Central memory CD8-positive, alpha-beta T cell (primary cell): ENCODE results near the gene PSD4.
A peak's percentile ranks its signal among the peaks of the same experiment; 100 is the strongest.

Experiments used
- ATAC-seq: fragments of 150-1000 bp; cut with Tn5 transposase; replicated peaks from 2 replicates; pipeline ENCODE4 v1.10.0; 2022; ENCODE audit warnings: mild to moderate bottlenecking, moderate FRiP score, moderate number of reproducible peaks; ENCODE audit not compliant: poor library complexity, severe bottlenecking; ENCODE audit errors: extremely low read depth
- DNase-seq, 2 donors: peaks; one replicate each; pipeline ENCODE4 v3.0.0; 2021; ENCODE audit warnings: low spot score in 2 of 2
- H3K27ac Mint-ChIP-seq: one replicate; pipeline ENCODE4 v1.8.0; 2022; ENCODE audit warnings: low read depth, mild to moderate bottlenecking, moderate library complexity, mixed read lengths
- H3K27me3 Mint-ChIP-seq: one replicate; pipeline ENCODE4 v1.8.0; 2022; ENCODE audit warnings: mixed read lengths
- H3K36me3 Mint-ChIP-seq: one replicate; pipeline ENCODE4 v1.8.0; 2022; ENCODE audit warnings: mild to moderate bottlenecking, moderate library complexity, mixed read lengths; ENCODE audit not compliant: insufficient read depth
- H3K4me1 Mint-ChIP-seq: one replicate; pipeline ENCODE4 v1.8.0; 2022; ENCODE audit warnings: mixed read lengths
- H3K4me3 Mint-ChIP-seq: one replicate; pipeline ENCODE4 v1.8.0; 2022; ENCODE audit warnings: mild to moderate bottlenecking, moderate library complexity, mixed read lengths
- H3K9me3 Mint-ChIP-seq: one replicate; pipeline ENCODE4 v1.8.0; 2022; ENCODE audit warnings: mixed read lengths

The PSD4 gene

DNA sequence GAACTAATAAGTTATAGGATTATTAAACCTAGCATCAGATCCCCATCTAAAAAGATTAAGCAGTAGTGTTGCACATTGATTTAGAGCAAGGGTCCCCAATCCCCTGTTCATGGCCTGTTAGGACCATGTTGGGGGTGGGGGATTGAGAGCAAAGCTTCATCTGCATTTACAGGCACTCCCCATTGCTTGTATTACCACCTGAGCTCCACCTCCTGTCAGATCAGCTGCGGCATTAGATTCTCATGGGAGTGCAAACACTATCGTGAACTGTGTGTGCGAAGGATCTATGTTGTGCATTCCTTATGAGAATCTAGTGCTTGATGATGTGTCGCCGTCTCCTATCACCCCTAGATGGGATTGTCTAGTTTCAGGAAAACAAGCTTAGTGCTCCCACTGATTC lies 18.4 kb upstream of the PSD4 start:
- H3K27me3 Mint-ChIP-seq = no peaks in the 10 kb centered on the region
- no peak for DNase-seq

DNA sequence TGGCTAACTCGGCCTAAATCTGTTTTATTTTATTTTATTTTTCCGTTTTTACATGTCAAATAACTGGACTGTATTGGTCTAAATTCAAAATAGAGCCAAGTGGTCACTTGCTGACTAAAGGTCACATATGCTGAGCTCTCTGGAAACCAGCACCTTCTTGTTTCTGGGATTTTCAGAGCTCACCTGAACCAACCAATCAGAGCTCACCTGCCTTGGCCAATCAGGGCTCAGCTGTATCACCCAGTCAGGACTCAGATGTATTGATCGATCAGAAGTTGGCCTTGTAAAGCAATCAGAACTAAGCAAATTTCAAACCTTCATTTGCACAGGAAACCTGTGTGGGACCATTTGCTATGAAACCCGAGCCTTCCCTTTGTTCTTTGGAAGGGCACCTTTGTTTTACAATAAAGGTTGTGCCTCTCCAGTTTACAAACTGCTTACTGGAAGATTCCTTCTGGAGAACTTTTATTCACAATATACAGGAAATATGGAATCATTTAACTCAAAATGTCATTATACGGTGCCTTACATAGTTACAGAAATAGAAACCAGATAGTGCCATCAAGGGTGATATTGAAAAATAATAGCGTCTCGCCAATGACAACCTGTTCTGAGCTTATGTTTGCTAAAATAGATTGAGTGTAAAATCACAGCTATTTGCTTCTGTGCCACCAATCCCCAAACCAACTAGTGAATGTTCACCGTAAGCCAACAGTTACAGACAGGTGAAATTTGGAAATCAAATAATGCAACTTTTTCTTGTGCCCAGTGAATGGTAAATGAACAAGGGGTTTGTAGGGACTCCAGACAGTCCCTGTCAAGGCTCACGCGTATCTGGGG lies 17.3 kb upstream of the PSD4 start:
- ATAC-seq (no peak), DNase-seq (no peak)
- H3K4me1 Mint-ChIP-seq = peaks cover 23% of the 10 kb centered on the region
- H3K4me3 Mint-ChIP-seq = peak overlapping the region; percentile 66
- no peaks in the 10 kb centered on the region for H3K27me3 Mint-ChIP-seq
- peaks cover 2% of the 10 kb centered on the region for H3K36me3 Mint-ChIP-seq
- H3K27ac Mint-ChIP-seq = no peak overlapping the region
- H3K9me3 Mint-ChIP-seq = no peaks in the 10 kb centered on the region

More for the DNA sequence above, 18.4 kb upstream of the PSD4 start:
- Mint-ChIP-seq H3K27ac (no peak overlapping the region), H3K4me3 (no peak overlapping the region), H3K4me1 (peaks cover 23% of the 10 kb centered on the region), H3K9me3 (no peaks in the 10 kb centered on the region), H3K36me3 (peaks cover 2% of the 10 kb centered on the region)
- no peak for ATAC-seq

DNA sequence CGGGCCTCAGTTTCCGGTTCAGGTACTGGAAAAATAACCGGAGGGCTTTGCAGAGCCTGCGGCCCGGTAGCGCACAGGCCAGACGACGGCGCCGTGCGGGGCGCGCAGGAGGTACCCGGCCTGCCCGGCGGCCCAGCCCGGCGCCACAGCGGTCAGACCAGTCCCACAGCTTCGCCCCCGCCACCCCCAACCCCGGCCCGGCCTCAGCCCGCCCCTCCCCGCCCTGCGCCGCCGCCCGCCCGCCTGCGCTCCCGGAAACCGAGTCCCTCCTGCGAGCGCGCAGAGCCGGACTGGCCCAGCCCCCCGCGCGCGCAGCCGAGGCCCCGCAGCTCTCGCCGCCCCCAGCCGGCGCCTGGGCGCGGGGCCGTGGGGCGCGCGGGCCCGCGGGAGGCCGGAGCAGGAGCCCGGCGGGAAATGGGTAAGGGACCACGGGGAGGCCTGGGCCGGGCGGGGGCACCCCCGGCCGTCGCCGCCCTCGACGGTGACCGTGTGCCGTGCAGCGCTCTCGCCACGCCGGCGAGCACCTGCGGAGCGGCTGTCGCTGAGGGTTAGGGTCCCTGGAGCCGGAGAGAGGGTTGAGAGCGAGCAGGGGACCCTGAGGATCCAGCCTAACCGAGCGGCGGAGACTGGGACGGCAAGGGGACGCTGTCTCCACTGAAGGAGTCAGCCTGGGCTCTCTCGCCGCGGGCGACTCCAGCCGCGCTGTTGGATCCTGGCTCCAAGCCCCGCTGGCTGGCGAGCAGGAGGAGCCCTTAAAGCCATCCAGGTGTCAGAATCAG lies 16.5 kb upstream of the PSD4 start:
- Mint-ChIP-seq H3K27ac (no peak overlapping the region), H3K27me3 (no peaks in the 10 kb centered on the region), H3K4me3 (peak overlapping the region; percentile 81), H3K36me3 (peaks cover 2% of the 10 kb centered on the region), H3K9me3 (no peaks in the 10 kb centered on the region), H3K4me1 (peaks cover 23% of the 10 kb centered on the region)
- no peak for DNase-seq
- peak; percentile 84 for ATAC-seq

DNA sequence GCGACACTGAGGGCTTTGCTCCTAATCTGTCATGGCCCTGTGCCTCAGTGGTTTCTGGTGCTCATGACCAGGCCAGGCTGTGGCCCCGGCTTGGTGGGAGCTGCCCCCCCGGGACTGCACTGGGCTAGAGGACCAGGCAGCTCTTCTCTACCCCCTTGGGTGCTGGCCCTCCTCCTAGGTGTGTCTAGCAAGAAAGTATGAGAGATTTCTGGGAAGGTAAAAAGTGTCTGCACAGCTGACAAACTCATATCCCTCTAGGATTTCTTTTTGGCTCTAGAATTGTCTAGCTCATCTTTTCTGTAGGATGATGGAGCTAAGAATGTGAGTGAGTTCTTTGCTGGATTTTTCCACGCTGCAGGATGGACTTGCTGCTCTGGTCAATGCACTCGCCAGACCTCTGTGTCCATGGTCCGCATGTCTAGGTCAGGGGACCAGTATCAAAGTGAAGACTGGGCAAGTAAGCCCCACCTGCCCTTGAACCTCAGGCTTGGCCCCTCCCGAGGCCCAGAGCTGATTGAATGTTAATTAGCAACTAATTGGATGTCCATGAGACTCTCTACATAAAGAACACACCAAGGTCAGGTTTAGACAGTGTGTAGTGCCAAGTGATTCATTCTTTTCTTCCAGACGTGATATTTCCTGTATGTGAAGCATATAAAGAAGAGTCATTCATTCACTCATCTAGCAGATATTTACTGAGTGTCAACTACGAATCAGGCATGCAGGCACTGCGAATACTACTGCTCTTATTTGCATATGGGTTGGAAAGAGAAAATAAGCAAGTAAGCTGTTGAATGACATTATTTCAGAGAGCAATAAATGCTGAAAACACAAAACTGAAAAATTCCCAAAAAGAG lies 15.6 kb upstream of the PSD4 start:
- Mint-ChIP-seq H3K4me3 (peak overlapping the region; percentile 81), H3K27me3 (no peaks in the 10 kb centered on the region), H3K4me1 (peaks cover 30% of the 10 kb centered on the region), H3K27ac (peak overlapping the region; percentile 49), H3K9me3 (no peaks in the 10 kb centered on the region), H3K36me3 (peaks cover 2% of the 10 kb centered on the region)
- DNase-seq (no peak), ATAC-seq (no peak)

DNA sequence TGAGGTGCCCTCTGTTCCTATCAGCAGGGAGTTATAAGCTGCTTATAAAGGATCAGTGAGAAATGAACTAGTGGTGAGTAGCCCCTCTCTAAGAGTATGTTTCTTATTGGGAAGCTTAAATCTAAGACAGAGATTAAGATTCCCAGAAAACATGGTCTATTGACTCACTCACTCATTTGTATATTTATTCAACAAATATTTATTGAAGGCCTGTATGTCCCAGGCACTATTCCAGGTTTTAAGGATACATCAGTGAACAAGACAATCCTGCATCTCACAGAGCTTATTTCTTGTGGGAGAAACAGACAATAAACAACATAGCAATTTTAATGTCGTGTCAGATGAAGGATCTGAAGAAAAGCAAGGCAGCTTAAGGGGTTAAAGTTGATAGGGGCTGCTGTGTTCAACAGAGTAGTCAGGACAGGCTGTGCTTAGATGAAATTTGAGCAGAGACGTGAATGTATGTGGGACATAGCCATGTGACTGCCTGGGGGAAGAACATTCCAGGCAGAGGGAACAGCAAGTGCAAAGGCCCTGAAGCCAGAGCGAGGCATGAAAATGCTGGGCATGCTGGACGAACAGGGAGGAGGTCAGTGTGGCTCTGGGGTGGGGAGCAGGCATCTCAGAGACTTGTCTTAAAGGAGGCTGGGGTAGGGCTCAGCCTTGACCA lies 14.8 kb upstream of the PSD4 start:
- ATAC-seq (no peak), DNase-seq (no peak)
- Mint-ChIP-seq H3K4me3 (no peak overlapping the region), H3K36me3 (peaks cover 2% of the 10 kb centered on the region), H3K27ac (no peak overlapping the region), H3K9me3 (no peaks in the 10 kb centered on the region), H3K27me3 (no peaks in the 10 kb centered on the region), H3K4me1 (peaks cover 33% of the 10 kb centered on the region)

DNA sequence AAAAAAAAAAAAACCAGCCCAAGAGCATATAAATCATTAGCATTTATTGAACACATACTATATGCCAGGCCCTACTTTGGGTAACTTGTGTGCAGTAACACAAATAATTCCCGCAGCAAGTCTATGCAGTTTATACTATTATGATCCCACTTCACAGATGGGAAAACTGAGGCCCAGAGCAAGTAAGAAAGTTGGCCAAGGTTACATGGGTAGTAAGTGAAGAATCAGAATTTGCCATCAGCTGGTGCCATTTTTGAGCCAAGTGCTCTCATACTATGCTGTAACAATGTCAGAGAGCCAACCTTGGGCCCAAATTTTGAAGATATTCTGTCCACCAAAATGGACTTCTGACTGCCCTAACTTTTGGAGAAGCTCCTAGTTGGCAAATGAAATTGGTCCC lies 13.5 kb upstream of the PSD4 start:
- H3K27ac Mint-ChIP-seq = no peak overlapping the region
- peaks cover 43% of the 10 kb centered on the region for H3K4me1 Mint-ChIP-seq
- ATAC-seq (no peak), DNase-seq (no peak)
- H3K9me3 Mint-ChIP-seq = no peaks in the 10 kb centered on the region
- H3K4me3 Mint-ChIP-seq = no peak overlapping the region
- peaks cover 2% of the 10 kb centered on the region for H3K36me3 Mint-ChIP-seq
- H3K27me3 Mint-ChIP-seq = no peaks in the 10 kb centered on the region

DNA sequence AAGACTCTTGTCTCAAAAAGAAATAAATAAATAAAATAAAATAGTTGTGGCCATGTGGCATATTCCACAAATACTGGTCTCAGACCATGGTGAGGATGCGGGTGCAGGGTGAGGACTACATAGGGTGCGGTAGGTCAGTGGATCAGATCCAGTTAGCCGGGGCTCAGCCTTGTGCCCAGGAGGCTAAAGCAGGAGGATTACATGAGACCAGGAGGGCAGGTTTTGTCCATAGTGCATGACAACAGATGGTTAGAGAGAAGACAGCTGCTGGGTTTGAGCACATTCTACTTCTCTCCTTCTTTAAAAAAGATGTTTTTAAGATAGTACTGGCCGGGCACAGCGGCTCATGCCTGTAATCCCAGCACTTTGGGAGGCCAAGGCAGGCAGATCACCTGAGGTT lies 12.8 kb upstream of the PSD4 start:
- H3K4me1 Mint-ChIP-seq = peaks cover 43% of the 10 kb centered on the region
- ATAC-seq (no peak), DNase-seq (no peak)
- no peak overlapping the region for H3K27ac Mint-ChIP-seq
- H3K9me3 Mint-ChIP-seq = no peaks in the 10 kb centered on the region
- peaks cover 2% of the 10 kb centered on the region for H3K36me3 Mint-ChIP-seq
- no peak overlapping the region for H3K4me3 Mint-ChIP-seq
- H3K27me3 Mint-ChIP-seq = no peaks in the 10 kb centered on the region

DNA sequence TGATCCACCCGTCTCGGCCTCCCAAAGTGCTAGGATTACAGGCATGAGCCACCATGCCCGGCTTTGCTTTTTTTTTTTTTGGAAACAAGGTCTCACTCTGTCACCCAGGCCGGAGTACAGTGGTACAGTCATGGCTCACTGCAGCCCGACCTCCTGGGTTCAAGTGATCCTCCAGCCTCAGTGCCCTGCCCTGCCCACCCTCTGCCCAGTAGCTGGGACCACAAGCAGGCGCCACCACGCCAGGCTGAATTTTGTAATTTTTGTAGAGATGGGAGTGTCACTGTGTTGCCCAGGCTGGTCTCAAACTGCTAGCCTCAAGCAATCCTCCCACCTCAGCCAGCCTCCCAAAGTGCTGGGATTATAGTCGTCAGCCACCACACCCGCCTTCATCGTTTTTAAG lies 11.6 kb upstream of the PSD4 start:
- H3K36me3 Mint-ChIP-seq = peaks cover 2% of the 10 kb centered on the region
- no peak overlapping the region for H3K4me3 Mint-ChIP-seq
- no peak overlapping the region for H3K27ac Mint-ChIP-seq
- DNase-seq (no peak), ATAC-seq (no peak)
- H3K9me3 Mint-ChIP-seq = no peaks in the 10 kb centered on the region
- no peaks in the 10 kb centered on the region for H3K27me3 Mint-ChIP-seq
- H3K4me1 Mint-ChIP-seq = peaks cover 42% of the 10 kb centered on the region

DNA sequence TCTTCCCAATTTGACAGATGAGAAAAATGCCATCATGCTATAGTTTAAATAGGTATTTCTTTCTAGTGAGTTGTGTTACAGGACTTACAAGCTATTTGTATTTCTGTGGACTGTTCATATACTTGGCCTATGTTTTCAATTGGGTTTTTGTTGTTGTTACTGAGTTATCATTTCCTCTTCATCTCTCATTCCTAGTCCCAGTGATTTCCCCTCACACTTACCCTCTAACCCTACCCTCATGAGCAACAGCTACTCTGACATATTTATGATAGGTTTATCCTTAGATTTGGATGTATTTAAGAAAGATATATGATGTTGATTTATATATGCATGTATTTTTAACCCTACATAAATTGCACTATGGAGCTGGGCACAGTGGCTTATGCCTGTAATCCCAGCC lies 10.9 kb upstream of the PSD4 start:
- Mint-ChIP-seq H3K27ac (no peak overlapping the region), H3K4me1 (peaks cover 47% of the 10 kb centered on the region), H3K36me3 (peaks cover 1% of the 10 kb centered on the region), H3K9me3 (no peaks in the 10 kb centered on the region), H3K27me3 (no peaks in the 10 kb centered on the region), H3K4me3 (no peak overlapping the region)
- no peak for ATAC-seq
- no peak for DNase-seq

DNA sequence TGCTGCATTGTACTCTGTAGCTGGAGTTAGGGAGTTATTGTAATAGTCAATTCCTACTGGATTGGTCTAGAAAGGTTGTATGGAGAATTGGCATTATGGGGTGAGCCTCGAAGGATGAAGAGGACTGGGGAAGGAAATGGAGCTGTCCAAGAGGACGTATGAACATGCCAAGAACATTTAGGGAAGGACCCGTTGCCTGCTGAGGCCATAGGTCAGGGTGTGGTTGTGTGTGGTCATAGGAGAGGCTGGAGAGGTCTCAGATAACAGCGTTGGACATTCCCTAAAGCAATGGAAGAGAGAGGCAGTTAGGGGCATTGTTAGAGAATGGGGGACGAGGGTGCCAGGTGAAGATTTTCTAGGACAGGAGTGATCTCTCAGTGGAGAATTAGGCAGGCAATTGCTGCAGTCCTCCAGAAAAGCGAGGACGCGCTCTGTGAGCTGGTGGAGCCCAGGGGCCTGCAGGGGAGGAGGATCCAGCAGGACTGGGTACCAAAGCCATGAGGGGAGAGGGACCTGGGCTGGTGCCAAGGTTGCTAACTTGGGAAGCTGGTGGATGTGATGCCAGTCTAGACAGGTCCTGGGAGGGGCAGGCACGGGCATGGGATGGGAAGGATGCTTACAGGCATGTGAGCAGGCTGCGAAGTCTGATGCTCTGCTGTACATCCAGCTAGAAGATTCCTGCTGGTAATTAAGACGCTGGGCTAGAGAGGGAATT lies 9.4 kb upstream of the PSD4 start:
- ATAC-seq (no peak), DNase-seq (no peak)
- H3K4me1 Mint-ChIP-seq = peaks cover 48% of the 10 kb centered on the region
- no peaks in the 10 kb centered on the region for H3K27me3 Mint-ChIP-seq
- peaks cover 3% of the 10 kb centered on the region for H3K36me3 Mint-ChIP-seq
- peak overlapping the region; percentile 50 for H3K27ac Mint-ChIP-seq
- no peak overlapping the region for H3K4me3 Mint-ChIP-seq
- H3K9me3 Mint-ChIP-seq = no peaks in the 10 kb centered on the region

DNA sequence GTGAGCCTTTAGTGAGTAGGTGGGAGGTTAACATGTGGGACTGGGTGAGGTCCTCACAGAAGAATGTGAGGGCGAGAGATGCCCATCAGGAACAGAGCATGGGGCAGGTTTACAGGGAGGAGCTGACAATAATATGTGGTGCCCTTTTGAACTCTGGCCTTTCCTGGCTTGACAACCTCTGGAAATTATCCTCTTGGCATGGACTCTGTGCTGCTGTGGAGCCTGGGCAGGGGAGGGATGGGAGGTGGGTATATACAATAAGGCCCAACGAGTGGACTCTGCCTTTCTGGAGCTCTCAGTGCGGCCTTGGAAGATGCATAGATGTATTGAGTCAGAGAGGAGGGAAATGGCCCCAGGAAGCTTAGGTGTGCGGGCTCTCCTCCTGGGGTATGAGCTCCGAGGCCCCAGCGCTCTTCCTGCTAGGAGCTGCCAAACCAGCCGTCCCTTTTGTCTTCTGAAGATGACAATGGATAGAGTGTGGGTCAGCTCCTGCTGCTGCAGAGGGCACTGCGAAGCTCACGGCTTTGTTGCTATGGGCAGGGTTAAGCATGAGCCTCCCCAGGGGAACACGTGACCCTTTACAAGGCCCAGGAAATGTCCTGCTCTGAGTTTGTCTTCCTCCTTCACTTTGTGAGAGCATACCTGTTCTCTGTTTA lies 8.7 kb upstream of the PSD4 start:
- Mint-ChIP-seq H3K4me3 (no peak overlapping the region), H3K9me3 (no peaks in the 10 kb centered on the region), H3K4me1 (peaks cover 54% of the 10 kb centered on the region), H3K36me3 (peaks cover 3% of the 10 kb centered on the region), H3K27ac (peak overlapping the region; percentile 50), H3K27me3 (no peaks in the 10 kb centered on the region)
- DNase-seq (no peak), ATAC-seq (no peak)
